Epithelial cell of alveolus of lung (primary cell): ENCODE results near the gene PCDHGA3. TPM values are rescaled to one million over a fixed set of nuclear protein-coding genes. Genes with fewer than 3 reads are reported as not detected.

ENCODE experiments used
- total RNA-seq: library from RNA; depleted of rRNA; stranded (reverse); fragments of >200 nt; gene quantifications from 2 replicates; pipeline ENCODE4 v1.2.1, GENCODE V29; 2015

The PCDHGA3 gene
- total RNA-seq, 1 donor from 2014 or later: 0.65 TPM

Other genes with a start within 250 kb of the PCDHGA3 start
- under 0.01 and 1.2 TPM in 2 replicates for gene PCDHB2, start 249.2 kb upstream of the PCDHGA3 start, total RNA-seq
- 0.13 and 0.16 TPM in 2 replicates for gene PCDHB3, start 243.4 kb upstream of the PCDHGA3 start, total RNA-seq
- gene PCDHB4, start 222.0 kb upstream of the PCDHGA3 start, total RNA-seq: under 0.01 TPM in 1 of 2 replicates, not detected in the other
- 0.39 and 1.3 TPM in 2 replicates for gene PCDHB5, start 208.6 kb upstream of the PCDHGA3 start, total RNA-seq
- gene PCDHB6, start 193.8 kb upstream of the PCDHGA3 start, total RNA-seq: 0.64 TPM in 1 of 2 replicates, not detected in the other
- under 0.01 and 1.9 TPM in 2 replicates for gene PCDHB7, start 171.2 kb upstream of the PCDHGA3 start, total RNA-seq
- not detected in 2 replicates for gene PCDHB8, start 166.0 kb upstream of the PCDHGA3 start, total RNA-seq
- 0.08 and 0.13 TPM in 2 replicates for gene PCDHB16, start 161.4 kb upstream of the PCDHGA3 start, total RNA-seq
- 0.08 TPM in 1 of 2 replicates, not detected in the other for gene PCDHB9, start 156.7 kb upstream of the PCDHGA3 start, total RNA-seq
- 0.13 and 0.24 TPM in 2 replicates for gene PCDHB10, start 151.5 kb upstream of the PCDHGA3 start, total RNA-seq
- 0.13 and 1.7 TPM in 2 replicates for gene PCDHB11, start 144.2 kb upstream of the PCDHGA3 start, total RNA-seq
- 0.08 TPM in 1 of 2 replicates, not detected in the other for gene PCDHB12, start 135.1 kb upstream of the PCDHGA3 start, total RNA-seq
- 0.26 and 1.0 TPM in 2 replicates for gene PCDHB13, start 129.9 kb upstream of the PCDHGA3 start, total RNA-seq
- gene PCDHB14, start 120.5 kb upstream of the PCDHGA3 start, total RNA-seq: 1.4 TPM in 1 of 2 replicates, not detected in the other
- under 0.01 and 0.48 TPM in 2 replicates for gene PCDHB15, start 98.4 kb upstream of the PCDHGA3 start, total RNA-seq
- not detected in 2 replicates for gene SLC25A2, start 39.8 kb upstream of the PCDHGA3 start, total RNA-seq
- 45.3 and 69.6 TPM in 2 replicates for gene TAF7, start 23.0 kb upstream of the PCDHGA3 start, total RNA-seq
- 0.13 and 0.64 TPM in 2 replicates for gene PCDHGA1, start 13.3 kb upstream of the PCDHGA3 start, total RNA-seq
- 0.39 and 3.8 TPM in 2 replicates for gene PCDHGA2, start 5.1 kb upstream of the PCDHGA3 start, total RNA-seq
- gene PCDHGB1, start 6.3 kb downstream of the PCDHGA3 start, total RNA-seq: 0.39 and 2.2 TPM in 2 replicates
- 0.78 and 6.0 TPM in 2 replicates for gene PCDHGA4, start 11.2 kb downstream of the PCDHGA3 start, total RNA-seq
- 0.39 and 3.0 TPM in 2 replicates for gene PCDHGB2, start 16.2 kb downstream of the PCDHGA3 start, total RNA-seq
- gene PCDHGA5, start 20.3 kb downstream of the PCDHGA3 start, total RNA-seq: 0.13 and 1.3 TPM in 2 replicates
- 0.39 and 6.1 TPM in 2 replicates for gene PCDHGB3, start 26.4 kb downstream of the PCDHGA3 start, total RNA-seq
- 1.0 and 3.0 TPM in 2 replicates for gene PCDHGA6, start 30.1 kb downstream of the PCDHGA3 start, total RNA-seq
- 0.65 and 4.0 TPM in 2 replicates for gene PCDHGA7, start 38.9 kb downstream of the PCDHGA3 start, total RNA-seq
- gene PCDHGB4, start 43.9 kb downstream of the PCDHGA3 start, total RNA-seq: 3.7 and 9.3 TPM in 2 replicates
- 0.65 and 1.2 TPM in 2 replicates for gene PCDHGA8, start 48.8 kb downstream of the PCDHGA3 start, total RNA-seq
- gene PCDHGB5, start 54.1 kb downstream of the PCDHGA3 start, total RNA-seq: 7.6 and 13.0 TPM in 2 replicates
- gene PCDHGA9, start 58.9 kb downstream of the PCDHGA3 start, total RNA-seq: 1.4 and 7.8 TPM in 2 replicates
- gene PCDHGB6, start 64.2 kb downstream of the PCDHGA3 start, total RNA-seq: 1.2 and 5.7 TPM in 2 replicates
- 3.4 and 11.8 TPM in 2 replicates for gene PCDHGA10, start 69.2 kb downstream of the PCDHGA3 start, total RNA-seq
- gene PCDHGB7, start 73.8 kb downstream of the PCDHGA3 start, total RNA-seq: 7.2 and 23.6 TPM in 2 replicates
- gene PCDHGA11, start 77.2 kb downstream of the PCDHGA3 start, total RNA-seq: 5.9 and 13.7 TPM in 2 replicates
- gene PCDHGA12, start 86.7 kb downstream of the PCDHGA3 start, total RNA-seq: 10.2 and 17.4 TPM in 2 replicates
- 51.5 and 161 TPM in 2 replicates for gene PCDHGC3, start 132.1 kb downstream of the PCDHGA3 start, total RNA-seq
- gene PCDHGC4, start 141.2 kb downstream of the PCDHGA3 start, total RNA-seq: 0.13 and 3.1 TPM in 2 replicates
- gene PCDHGC5, start 145.3 kb downstream of the PCDHGA3 start, total RNA-seq: 0.78 and 1.1 TPM in 2 replicates